Ovary (tissue), 3 donors: ENCODE measurements around the gene ATP6V0E1.

ENCODE experiments used
- EP300 ChIP-seq: sonication (generic); formaldehyde crosslinking; IDR thresholded peaks from one replicate; pipeline ENCODE4 v1.6.1; 2017; ENCODE audit warnings: antibody characterized with exemption
- TF ChIP-seq, protein P1 (sequence below), 3 donors: fragments of 450-650 bp in 2 of 3; fragments of 200-600 bp in 1 of 3; IDR thresholded peaks; one replicate each; pipeline versions ENCODE4 v1.5.1 to v1.8.0; 2016 to 2022; ENCODE audit warnings: antibody characterized with exemption in 3 of 3, mild to moderate bottlenecking in 1 of 3
- donor health status: DM: no; HTN: no; CAD: no.

GRCh38 chr5:172979778-172980177 lies 3.8 kb upstream of the ATP6V0E1 start:
- TF ChIP-seq, protein P1, sequence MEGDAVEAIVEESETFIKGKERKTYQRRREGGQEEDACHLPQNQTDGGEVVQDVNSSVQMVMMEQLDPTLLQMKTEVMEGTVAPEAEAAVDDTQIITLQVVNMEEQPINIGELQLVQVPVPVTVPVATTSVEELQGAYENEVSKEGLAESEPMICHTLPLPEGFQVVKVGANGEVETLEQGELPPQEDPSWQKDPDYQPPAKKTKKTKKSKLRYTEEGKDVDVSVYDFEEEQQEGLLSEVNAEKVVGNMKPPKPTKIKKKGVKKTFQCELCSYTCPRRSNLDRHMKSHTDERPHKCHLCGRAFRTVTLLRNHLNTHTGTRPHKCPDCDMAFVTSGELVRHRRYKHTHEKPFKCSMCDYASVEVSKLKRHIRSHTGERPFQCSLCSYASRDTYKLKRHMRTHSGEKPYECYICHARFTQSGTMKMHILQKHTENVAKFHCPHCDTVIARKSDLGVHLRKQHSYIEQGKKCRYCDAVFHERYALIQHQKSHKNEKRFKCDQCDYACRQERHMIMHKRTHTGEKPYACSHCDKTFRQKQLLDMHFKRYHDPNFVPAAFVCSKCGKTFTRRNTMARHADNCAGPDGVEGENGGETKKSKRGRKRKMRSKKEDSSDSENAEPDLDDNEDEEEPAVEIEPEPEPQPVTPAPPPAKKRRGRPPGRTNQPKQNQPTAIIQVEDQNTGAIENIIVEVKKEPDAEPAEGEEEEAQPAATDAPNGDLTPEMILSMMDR (IDR thresholded peaks at IDR 0.05): no peak
- no peak for TF ChIP-seq EP300
